DMS 273 treated with DMSO at 0.1 percent for 48 hours (cell line): ENCODE results near the gene CSNK2A1.
"Not testable (repeated sequence)": the region's sequence is repeated elsewhere in the genome, so short reads cannot be mapped to it uniquely, and the experiment has no call there.

Experiments
- DNase-seq: peaks from one replicate; lab custom pipeline; 2025; lab: John Stamatoyannopoulos, UW

CSNK2A1 gene

GRCh38 chr20:543369-544152, at the start of gene CSNK2A1:
CSNK2A1 (minus strand) TSS chr20:543790; CDS start chr20:508551, 35,239 bp downstream.
- peak; percentile 92 for DNase-seq

- DNase-seq, result no peak
These were observed 48.9 kb upstream of the CSNK2A1 start for GRCh38 chr20:592506-592905.

GRCh38 chr20:591941-592340, 48.4 kb upstream of the CSNK2A1 start:
- DNase-seq, result no peak

- DNase-seq, result no peak
These were observed 45.5 kb upstream of the CSNK2A1 start for GRCh38 chr20:588932-589672.

GRCh38 chr20:588476-588875, 44.9 kb upstream of the CSNK2A1 start:
- DNase-seq, result no peak

GRCh38 chr20:584971-585301, 41.3 kb upstream of the CSNK2A1 start:
- DNase-seq, result no peak

GRCh38 chr20:584161-584970, 40.8 kb upstream of the CSNK2A1 start:
- no peak for DNase-seq

GRCh38 chr20:582204-582603, 38.6 kb upstream of the CSNK2A1 start:
- no peak for DNase-seq

GRCh38 chr20:578940-579690, 35.5 kb upstream of the CSNK2A1 start:
- not testable (repeated sequence) for DNase-seq

GRCh38 chr20:577167-577791, 33.7 kb upstream of the CSNK2A1 start:
- peak; percentile 81 for DNase-seq

- no peak for DNase-seq
These were observed 32.6 kb upstream of the CSNK2A1 start for GRCh38 chr20:576156-576555.

- no peak for DNase-seq
These were observed 31.6 kb upstream of the CSNK2A1 start for GRCh38 chr20:575230-575629.

- DNase-seq, result peak; percentile 57
These were observed 30.8 kb upstream of the CSNK2A1 start for GRCh38 chr20:574297-574942.

- DNase-seq, result no peak
These were observed 30.1 kb upstream of the CSNK2A1 start for GRCh38 chr20:573414-574296.

- DNase-seq, result no peak
These were observed 29.1 kb upstream of the CSNK2A1 start for GRCh38 chr20:572727-573126.

GRCh38 chr20:571754-572441, 28.3 kb upstream of the CSNK2A1 start:
- no peak for DNase-seq

GRCh38 chr20:568673-569415, 25.3 kb upstream of the CSNK2A1 start:
- DNase-seq, result peak; percentile 75

GRCh38 chr20:568097-568652, 24.6 kb upstream of the CSNK2A1 start:
- no peak for DNase-seq
